GM23338 (cell line): ENCODE data around the gene IRS1. TPM values are rescaled to one million over a fixed set of nuclear protein-coding genes. Genes with fewer than 3 reads are reported as not detected.

Experiments used
- ATAC-seq: fragments of 200-7000 bp; cut with Tn5 transposase; 3 replicates; pipeline ENCODE4 v1.9.1; 2020
- DNase-seq: peaks from one replicate; pipeline ENCODE4 v3.0.0-alpha.2; 2015; ENCODE audit warnings: low spot score
- H2AFZ ChIP-seq: fragments of 200-600 bp; sonication (generic); 2 replicates; pipeline ENCODE4 v1.8.0; 2016; ENCODE audit warnings: antibody characterized with exemption, mild to moderate bottlenecking, moderate library complexity
- H3F3A ChIP-seq: fragments of 200-600 bp; sonication (generic); replicated peaks from 2 replicates; pipeline ENCODE4 v1.8.0; 2017; ENCODE audit warnings: antibody characterized with exemption, mixed run types, low read depth
- H3K27ac ChIP-seq: fragments of 200-600 bp; sonication (generic); 2 replicates; pipeline ENCODE4 v1.6.1; 2016; ENCODE audit warnings: low read depth
- H3K27me3 ChIP-seq: fragments of 200-600 bp; sonication (generic); 2 replicates; pipeline ENCODE4 v1.8.0; 2016; ENCODE audit warnings: mild to moderate bottlenecking, mixed run types, moderate library complexity; ENCODE audit not compliant: insufficient read depth
- H3K36me3 ChIP-seq: fragments of 200-600 bp; sonication (generic); 2 replicates; pipeline ENCODE4 v1.8.0; 2016; ENCODE audit warnings: mild to moderate bottlenecking; ENCODE audit not compliant: insufficient read depth
- H3K4me1 ChIP-seq: fragments of 200-600 bp; sonication (generic); 2 replicates; pipeline ENCODE4 v1.8.0; 2016; ENCODE audit warnings: mild to moderate bottlenecking, moderate library complexity; ENCODE audit not compliant: insufficient read depth
- H3K4me2 ChIP-seq: fragments of 200-600 bp; sonication (generic); 2 replicates; pipeline ENCODE4 v1.7.1; 2017; ENCODE audit warnings: mixed run types
- H3K4me3 ChIP-seq: fragments of 200-600 bp; sonication (generic); 2 replicates; pipeline ENCODE4 v1.6.1; 2016; ENCODE audit warnings: mixed run types
- H3K79me2 ChIP-seq: fragments of 200-600 bp; sonication (generic); replicated peaks from 2 replicates; pipeline ENCODE4 v1.8.0; 2017; ENCODE audit warnings: mild to moderate bottlenecking; ENCODE audit not compliant: insufficient read depth
- H3K9me2 ChIP-seq: fragments of 200-600 bp; sonication (generic); 2 replicates; pipeline ENCODE4 v1.8.0; 2017; ENCODE audit not compliant: insufficient read depth
- H4K20me1 ChIP-seq: fragments of 200-600 bp; sonication (generic); replicated peaks from 2 replicates; pipeline ENCODE4 v1.8.0; 2017; ENCODE audit warnings: mild to moderate bottlenecking; ENCODE audit not compliant: insufficient read depth
- H3K27ac Mint-ChIP-seq: 2 replicates; pipeline ENCODE4 v1.8.0; 2020; ENCODE audit warnings: inconsistent platforms, mild to moderate bottlenecking, moderate library complexity, mixed read lengths
- H3K27me3 Mint-ChIP-seq: 3 replicates; pipeline ENCODE4 v1.8.0; 2022; ENCODE audit warnings: low read depth, mild to moderate bottlenecking, moderate library complexity, mixed read lengths, inconsistent platforms; ENCODE audit not compliant: insufficient read depth, poor library complexity
- H3K36me3 Mint-ChIP-seq: 3 replicates; pipeline ENCODE4 v1.8.0; 2021; ENCODE audit warnings: low read depth, mild to moderate bottlenecking, inconsistent platforms, moderate library complexity, mixed read lengths
- H3K4me1 Mint-ChIP-seq: 3 replicates; pipeline ENCODE4 v1.8.0; 2020; ENCODE audit warnings: mild to moderate bottlenecking, inconsistent platforms, mixed read lengths
- H3K4me3 Mint-ChIP-seq: 3 replicates; pipeline ENCODE4 v1.8.0; 2021; ENCODE audit warnings: moderate library complexity, mild to moderate bottlenecking, inconsistent platforms, mixed read lengths
- H3K9me3 Mint-ChIP-seq: 3 replicates; pipeline ENCODE4 v1.8.0; 2020; ENCODE audit warnings: moderate library complexity, mild to moderate bottlenecking, inconsistent platforms, mixed read lengths
- CREB1 ChIP-seq: fragments of 250-450 bp; sonication (Bioruptor Pico); IDR thresholded peaks from 2 replicates; pipeline ENCODE4 v1.5.0; 2020; ENCODE audit warnings: low read depth, mild to moderate bottlenecking, moderate library complexity
- CTCF ChIP-seq, 2 experiments: fragments of 200-600 bp in 1 of 2; sonication (generic) in 1 of 2; conservative IDR thresholded peaks; 2 replicates each; pipeline versions ENCODE4 v1.5.1 to v1.6.1; 2016 to 2017; ENCODE audit warnings: antibody characterized with exemption in 2 of 2, low read depth in 2 of 2, mild to moderate bottlenecking in 2 of 2, moderate library complexity in 1 of 2
- EZH2 ChIP-seq: fragments of 200-600 bp; sonication (generic); IDR thresholded peaks from one replicate; pipeline ENCODE4 v1.8.0; 2017; ENCODE audit warnings: antibody characterized with exemption, mild to moderate bottlenecking, low read depth; ENCODE audit not compliant: unreplicated experiment
- EZH2phosphoT487 ChIP-seq: fragments of 200-600 bp; sonication (generic); IDR thresholded peaks from one replicate; pipeline ENCODE4 v1.8.1; 2018; ENCODE audit warnings: antibody characterized with exemption; ENCODE audit not compliant: unreplicated experiment
- JUNB ChIP-seq: IDR thresholded peaks from one replicate; pipeline ENCODE4 v1.6.1; 2016; ENCODE audit warnings: antibody characterized with exemption; ENCODE audit not compliant: unreplicated experiment
- POLR2AphosphoS5 ChIP-seq: IDR thresholded peaks from 2 replicates; pipeline ENCODE4 v1.6.1; 2016; ENCODE audit warnings: antibody characterized with exemption, low read depth
- REST ChIP-seq: IDR thresholded peaks from one replicate; pipeline ENCODE4 v1.6.1; 2018; ENCODE audit warnings: antibody characterized with exemption; ENCODE audit not compliant: unreplicated experiment
- STAT1 ChIP-seq: IDR thresholded peaks from one replicate; pipeline ENCODE4 v1.6.1; 2016; ENCODE audit warnings: antibody characterized with exemption; ENCODE audit not compliant: unreplicated experiment
- ZNF114 ChIP-seq: fragments of 250-450 bp; sonication (Bioruptor Pico); IDR thresholded peaks from 2 replicates; pipeline ENCODE4 v1.5.0; 2020; ENCODE audit warnings: mild to moderate bottlenecking, moderate library complexity
- polyA plus RNA-seq: library from polyadenylated mRNA; unstranded; fragments of >200 nt; fragmentation: Nextera tagmentation; extraction: Ambion mirVana; gene quantifications from 2 replicates; pipeline ENCODE4 v1.2.1, GENCODE V29; 2016
- total RNA-seq: library from RNA; depleted of rRNA; stranded (reverse); fragments of >200 nt; shearing (Covaris generic); gene quantifications from 2 replicates; pipeline ENCODE4 v1.2.3, GENCODE V29; 2014
- TF ChIP-seq, protein P1 (sequence below): fragments of 250-450 bp; sonication (Bioruptor Pico); IDR thresholded peaks from 2 replicates; pipeline ENCODE4 v1.5.0; 2020; ENCODE audit warnings: mild to moderate bottlenecking, moderate library complexity

IRS1 gene
- total and polyA plus RNA-seq, 2 experiments from 2014 or later, result 6.9 to 26.2 TPM

GRCh38 chr2:226796012-226796839 is 3.4 kb downstream of the IRS1 start (continued):
- TF ChIP-seq REST (no peak), CREB1 (no peak), ZNF114 (CRISPR knock-in tag) (no peak), CTCF (conservative IDR thresholded peaks at IDR 0.05; ENCODE audit: low read depth in 2 of 2) (no peak), STAT1 (no peak)

DNA sequence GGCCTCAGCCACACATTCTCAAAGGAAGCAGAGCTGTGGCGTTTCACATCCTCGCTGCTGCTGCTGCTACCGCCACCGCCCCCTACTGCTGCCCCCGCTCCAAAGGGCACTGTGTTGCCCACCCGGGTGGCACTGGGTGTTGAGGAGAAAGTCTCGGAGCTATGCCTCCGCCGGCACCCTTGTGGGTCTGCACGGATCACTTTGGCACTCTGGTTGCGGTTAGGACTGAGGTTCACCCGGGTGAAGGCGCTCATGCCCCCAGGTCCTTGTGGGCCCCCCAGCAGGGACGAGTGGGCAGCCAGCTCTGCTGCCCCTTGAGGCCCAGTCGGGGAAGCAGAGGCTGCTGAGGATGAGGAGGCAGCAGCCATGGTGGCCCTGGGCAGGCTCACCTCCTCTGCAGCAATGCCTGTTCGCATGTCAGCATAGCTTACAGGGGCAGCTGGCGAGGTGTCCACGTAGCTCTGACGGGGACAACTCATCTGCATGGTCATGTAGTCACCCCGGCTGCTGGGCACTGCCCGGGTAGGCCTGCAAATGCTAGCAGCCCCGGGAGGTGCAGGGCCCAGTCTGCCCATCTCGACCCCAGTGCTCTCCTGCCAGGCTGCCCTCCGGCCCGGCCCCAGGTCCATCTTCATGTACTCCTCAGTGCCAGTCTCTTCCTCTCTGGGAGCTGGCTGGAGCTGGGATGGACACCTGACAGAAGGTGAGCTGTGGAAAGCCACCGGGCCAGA is 4.2 kb downstream of the IRS1 start:
- Histone ChIP-seq H3K4me2 (peak overlapping the region; percentile 84), H3K27me3 (no peaks in the 10 kb centered on the region), H3K36me3 (no peaks in the 10 kb centered on the region), H4K20me1 (0 out of 2 replicates have a peak, but pooled peaks cover 4% of the 10 kb centered on the region), H3K27ac (no peak overlapping the region), H3K4me1 (peaks cover 42% of the 10 kb centered on the region), H3K4me3 (peak overlapping the region; percentile 37; the same call in 1 of the 2 replicates), H3K9me2 (no peaks in the 10 kb centered on the region), H3K79me2 (peaks cover 61% of the 10 kb centered on the region), H2AFZ (no peak overlapping the region), H3F3A (peaks cover 5% of the 10 kb centered on the region; the same call in 1 of the 2 replicates)
- ATAC-seq, result no peak
- H3K9me3 Mint-ChIP-seq, result peaks cover 20% of the 10 kb centered on the region; the same call in 2 of the 3 replicates
- no peak for DNase-seq
- no peak overlapping the region for H3K4me3 Mint-ChIP-seq
- H3K27me3 Mint-ChIP-seq, result peaks cover 19% of the 10 kb centered on the region
- no peak overlapping the region for H3K27ac Mint-ChIP-seq
- H3K36me3 Mint-ChIP-seq, result peaks cover 41% of the 10 kb centered on the region
- peaks cover 47% of the 10 kb centered on the region for H3K4me1 Mint-ChIP-seq
- TF ChIP-seq JUNB (no peak), EZH2phosphoT487 (no peak), EZH2 (no peak), CREB1 (no peak), POLR2AphosphoS5 (no peak)
- TF ChIP-seq, protein P1, sequence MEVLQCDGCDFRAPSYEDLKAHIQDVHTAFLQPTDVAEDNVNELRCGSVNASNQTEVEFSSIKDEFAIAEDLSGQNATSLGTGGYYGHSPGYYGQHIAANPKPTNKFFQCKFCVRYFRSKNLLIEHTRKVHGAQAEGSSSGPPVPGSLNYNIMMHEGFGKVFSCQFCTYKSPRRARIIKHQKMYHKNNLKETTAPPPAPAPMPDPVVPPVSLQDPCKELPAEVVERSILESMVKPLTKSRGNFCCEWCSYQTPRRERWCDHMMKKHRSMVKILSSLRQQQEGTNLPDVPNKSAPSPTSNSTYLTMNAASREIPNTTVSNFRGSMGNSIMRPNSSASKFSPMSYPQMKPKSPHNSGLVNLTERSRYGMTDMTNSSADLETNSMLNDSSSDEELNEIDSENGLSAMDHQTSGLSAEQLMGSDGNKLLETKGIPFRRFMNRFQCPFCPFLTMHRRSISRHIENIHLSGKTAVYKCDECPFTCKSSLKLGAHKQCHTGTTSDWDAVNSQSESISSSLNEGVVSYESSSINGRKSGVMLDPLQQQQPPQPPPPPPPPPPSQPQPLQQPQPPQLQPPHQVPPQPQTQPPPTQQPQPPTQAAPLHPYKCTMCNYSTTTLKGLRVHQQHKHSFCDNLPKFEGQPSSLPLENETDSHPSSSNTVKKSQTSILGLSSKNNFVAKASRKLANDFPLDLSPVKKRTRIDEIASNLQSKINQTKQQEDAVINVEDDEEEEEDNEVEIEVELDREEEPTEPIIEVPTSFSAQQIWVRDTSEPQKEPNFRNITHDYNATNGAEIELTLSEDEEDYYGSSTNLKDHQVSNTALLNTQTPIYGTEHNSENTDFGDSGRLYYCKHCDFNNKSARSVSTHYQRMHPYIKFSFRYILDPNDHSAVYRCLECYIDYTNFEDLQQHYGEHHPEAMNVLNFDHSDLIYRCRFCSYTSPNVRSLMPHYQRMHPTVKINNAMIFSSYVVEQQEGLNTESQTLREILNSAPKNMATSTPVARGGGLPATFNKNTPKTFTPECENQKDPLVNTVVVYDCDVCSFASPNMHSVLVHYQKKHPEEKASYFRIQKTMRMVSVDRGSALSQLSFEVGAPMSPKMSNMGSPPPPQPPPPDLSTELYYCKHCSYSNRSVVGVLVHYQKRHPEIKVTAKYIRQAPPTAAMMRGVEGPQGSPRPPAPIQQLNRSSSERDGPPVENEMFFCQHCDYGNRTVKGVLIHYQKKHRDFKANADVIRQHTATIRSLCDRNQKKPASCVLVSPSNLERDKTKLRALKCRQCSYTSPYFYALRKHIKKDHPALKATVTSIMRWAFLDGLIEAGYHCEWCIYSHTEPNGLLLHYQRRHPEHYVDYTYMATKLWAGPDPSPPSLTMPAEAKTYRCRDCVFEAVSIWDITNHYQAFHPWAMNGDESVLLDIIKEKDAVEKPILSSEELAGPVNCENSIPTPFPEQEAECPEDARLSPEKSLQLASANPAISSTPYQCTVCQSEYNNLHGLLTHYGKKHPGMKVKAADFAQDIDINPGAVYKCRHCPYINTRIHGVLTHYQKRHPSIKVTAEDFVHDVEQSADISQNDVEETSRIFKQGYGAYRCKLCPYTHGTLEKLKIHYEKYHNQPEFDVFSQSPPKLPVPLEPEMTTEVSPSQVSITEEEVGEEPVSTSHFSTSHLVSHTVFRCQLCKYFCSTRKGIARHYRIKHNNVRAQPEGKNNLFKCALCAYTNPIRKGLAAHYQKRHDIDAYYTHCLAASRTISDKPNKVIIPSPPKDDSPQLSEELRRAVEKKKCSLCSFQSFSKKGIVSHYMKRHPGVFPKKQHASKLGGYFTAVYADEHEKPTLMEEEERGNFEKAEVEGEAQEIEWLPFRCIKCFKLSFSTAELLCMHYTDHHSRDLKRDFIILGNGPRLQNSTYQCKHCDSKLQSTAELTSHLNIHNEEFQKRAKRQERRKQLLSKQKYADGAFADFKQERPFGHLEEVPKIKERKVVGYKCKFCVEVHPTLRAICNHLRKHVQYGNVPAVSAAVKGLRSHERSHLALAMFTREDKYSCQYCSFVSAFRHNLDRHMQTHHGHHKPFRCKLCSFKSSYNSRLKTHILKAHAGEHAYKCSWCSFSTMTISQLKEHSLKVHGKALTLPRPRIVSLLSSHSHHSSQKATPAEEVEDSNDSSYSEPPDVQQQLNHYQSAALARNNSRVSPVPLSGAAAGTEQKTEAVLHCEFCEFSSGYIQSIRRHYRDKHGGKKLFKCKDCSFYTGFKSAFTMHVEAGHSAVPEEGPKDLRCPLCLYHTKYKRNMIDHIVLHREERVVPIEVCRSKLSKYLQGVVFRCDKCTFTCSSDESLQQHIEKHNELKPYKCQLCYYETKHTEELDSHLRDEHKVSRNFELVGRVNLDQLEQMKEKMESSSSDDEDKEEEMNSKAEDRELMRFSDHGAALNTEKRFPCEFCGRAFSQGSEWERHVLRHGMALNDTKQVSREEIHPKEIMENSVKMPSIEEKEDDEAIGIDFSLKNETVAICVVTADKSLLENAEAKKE (CRISPR knock-in tag), result no peak
